ENCODE data around the gene SLC39A3.

The SLC39A3 gene

GRCh38 chr19:2683430-2684003, 56.3 kb downstream of the SLC39A3 start:
- Histone ChIP-seq H3K27ac (no peak overlapping the region), H3K9me3 (ENCODE audit: severe bottlenecking) (no peaks in the 10 kb centered on the region), H3K27me3 (ENCODE audit: insufficient read depth, low read depth, severe bottlenecking) (no peaks in the 10 kb centered on the region), H3K4me3 (ENCODE audit: low read depth, low read length) (no peak overlapping the region), H3K36me3 (no peaks in the 10 kb centered on the region)
- no peak for TF ChIP-seq CTCF (IDR thresholded peaks at IDR 0.05; ENCODE audit: low read depth, low read length)
- DNase-seq = no peak
